ENCODE measurements around the gene NACC1.

Gene NACC1

DNA sequence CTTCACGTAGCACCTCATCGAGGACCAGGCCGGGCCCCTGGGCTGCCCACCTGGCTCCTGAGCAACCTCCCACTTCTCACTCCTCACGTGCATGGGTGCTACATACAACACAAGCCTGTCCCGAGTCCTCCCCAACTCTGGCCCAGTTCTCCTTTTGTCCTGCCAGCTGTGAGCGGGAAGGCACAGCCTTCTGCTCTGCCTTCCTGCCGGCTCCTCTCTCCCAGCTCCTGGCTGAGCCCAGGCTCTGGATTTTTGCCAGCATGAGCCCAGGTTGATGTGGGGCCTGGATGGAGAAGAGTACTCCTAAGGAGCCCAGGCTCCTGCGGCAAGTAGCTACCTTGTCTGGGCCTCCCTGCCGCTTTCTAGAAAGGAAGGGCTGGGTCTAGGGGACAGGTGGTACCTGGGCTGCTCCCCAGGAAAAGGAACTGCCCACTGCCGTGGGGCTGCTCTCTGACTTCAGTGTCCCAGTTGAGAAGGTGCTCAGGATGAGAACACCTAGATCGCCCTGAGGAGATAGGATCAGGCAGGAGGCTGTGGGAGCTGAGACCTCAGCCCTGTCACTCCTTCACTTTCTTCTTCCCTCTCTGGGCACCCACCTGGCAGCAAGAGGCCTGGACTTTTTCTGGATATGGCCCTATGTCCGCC, 39.0 kb upstream of the NACC1 start (continued):
- TF ChIP-seq ZNF335 (tag by site-specific recombination; conservative IDR thresholded peaks at IDR 0.05) (peak; percentile 29; the same call in 1 of the 2 replicates), ZNF404 (tag by site-specific recombination; IDR thresholded peaks at IDR 0.05) (no peak), ZNF776 (tag by site-specific recombination; IDR thresholded peaks at IDR 0.05; ENCODE audit: borderline replicate concordance) (no peak), SP7 (tag by site-specific recombination; IDR thresholded peaks at IDR 0.05) (no peak)

DNA sequence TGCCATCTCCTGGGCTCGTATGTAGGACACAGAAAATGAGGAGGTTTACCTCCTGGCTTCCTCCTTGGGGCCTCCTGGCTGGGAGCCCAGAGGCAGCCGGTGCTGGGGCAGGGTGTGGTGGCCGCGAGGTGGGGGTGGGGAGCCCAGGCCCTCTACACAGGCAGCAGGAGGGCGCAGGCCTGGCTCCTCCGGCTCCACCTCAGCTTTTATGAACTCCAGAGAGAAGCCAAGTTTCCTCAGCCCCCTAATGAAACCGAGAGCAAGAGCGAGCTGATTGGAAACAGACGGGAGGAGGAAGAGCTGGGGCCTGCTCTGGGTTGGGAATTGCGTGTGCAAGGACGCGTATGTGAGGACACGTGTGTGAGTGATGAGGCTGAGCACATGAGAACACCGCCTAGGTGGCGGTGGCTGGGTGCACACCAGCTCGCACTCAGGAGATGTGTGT, 38.5 kb upstream of the NACC1 start:
- peak overlapping the region; percentile 64 for H3K27ac ChIP-seq (ENCODE audit: extremely low read depth, low read depth, low read length)
- ChIA-PET POLR2A (interaction anchor here (1.1 to 2.1 kb wide), 3 partner anchors 19 to 94 kb away, joined by 3 to 6 read pairs (median 3); no protein-coding TSS in a partner anchor), CTCF (interaction anchor here (0.6 to 4.7 kb wide), 8 partner anchors 14 to 436 kb away, joined by 3 to 33 read pairs (median 9); no protein-coding TSS in a partner anchor)
- H3K4me3 ChIP-seq (ENCODE audit: low read depth, low read length) = no peak overlapping the region
- no peaks in the 10 kb centered on the region for H3K9me3 ChIP-seq (ENCODE audit: control insufficient read depth, insufficient read depth, low read depth, low read length)
- no peak for TF ChIP-seq ZNF416 (tag by site-specific recombination; IDR thresholded peaks at IDR 0.05)
- peak; percentile 99 for TF ChIP-seq ZNF223 (tag by site-specific recombination; IDR thresholded peaks at IDR 0.05)
- no peak for TF ChIP-seq ZNF221 (tag by site-specific recombination; IDR thresholded peaks at IDR 0.05; ENCODE audit: borderline replicate concordance)
- 0 out of 2 replicates have a peak, but pooled peaks have one; percentile 1 for TF ChIP-seq ZNF335 (tag by site-specific recombination; conservative IDR thresholded peaks at IDR 0.05)
- peak; percentile 44; the same call in 1 of the 2 replicates for TF ChIP-seq ZNF423 (tag by site-specific recombination; IDR thresholded peaks at IDR 0.05)
- peak; percentile 41; the same call in 1 of the 2 replicates for TF ChIP-seq GLIS2 (tag by site-specific recombination; IDR thresholded peaks at IDR 0.05)
- peak; percentile 83 for TF ChIP-seq PATZ1 (tag by site-specific recombination; IDR thresholded peaks at IDR 0.05)
- TF ChIP-seq HOXC10 (CRISPR knock-in tag; IDR thresholded peaks at IDR 0.05) = no peak
- peak; percentile 33; the same call in 1 of the 2 replicates for TF ChIP-seq SP7 (tag by site-specific recombination; IDR thresholded peaks at IDR 0.05)
- no peak for TF ChIP-seq ZNF596 (tag by site-specific recombination; IDR thresholded peaks at IDR 0.05)
- TF ChIP-seq, protein P1, sequence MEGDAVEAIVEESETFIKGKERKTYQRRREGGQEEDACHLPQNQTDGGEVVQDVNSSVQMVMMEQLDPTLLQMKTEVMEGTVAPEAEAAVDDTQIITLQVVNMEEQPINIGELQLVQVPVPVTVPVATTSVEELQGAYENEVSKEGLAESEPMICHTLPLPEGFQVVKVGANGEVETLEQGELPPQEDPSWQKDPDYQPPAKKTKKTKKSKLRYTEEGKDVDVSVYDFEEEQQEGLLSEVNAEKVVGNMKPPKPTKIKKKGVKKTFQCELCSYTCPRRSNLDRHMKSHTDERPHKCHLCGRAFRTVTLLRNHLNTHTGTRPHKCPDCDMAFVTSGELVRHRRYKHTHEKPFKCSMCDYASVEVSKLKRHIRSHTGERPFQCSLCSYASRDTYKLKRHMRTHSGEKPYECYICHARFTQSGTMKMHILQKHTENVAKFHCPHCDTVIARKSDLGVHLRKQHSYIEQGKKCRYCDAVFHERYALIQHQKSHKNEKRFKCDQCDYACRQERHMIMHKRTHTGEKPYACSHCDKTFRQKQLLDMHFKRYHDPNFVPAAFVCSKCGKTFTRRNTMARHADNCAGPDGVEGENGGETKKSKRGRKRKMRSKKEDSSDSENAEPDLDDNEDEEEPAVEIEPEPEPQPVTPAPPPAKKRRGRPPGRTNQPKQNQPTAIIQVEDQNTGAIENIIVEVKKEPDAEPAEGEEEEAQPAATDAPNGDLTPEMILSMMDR (tag by site-specific recombination; IDR thresholded peaks at IDR 0.05) = peak; percentile 61
- peak; percentile 92 for TF ChIP-seq GLIS1 (tag by site-specific recombination; IDR thresholded peaks at IDR 0.05)
- 0 out of 2 replicates have a peak, but pooled peaks have one; percentile 15 for TF ChIP-seq PRDM4 (tag by site-specific recombination; IDR thresholded peaks at IDR 0.05)
- peak; percentile 88 for TF ChIP-seq KLF1 (tag by site-specific recombination; IDR thresholded peaks at IDR 0.05)
- TF ChIP-seq ZNF18 (tag by site-specific recombination; IDR thresholded peaks at IDR 0.05) = peak; percentile 68
- peak; percentile 71 for TF ChIP-seq ZIC2 (tag by site-specific recombination; IDR thresholded peaks at IDR 0.05)
- peak; percentile 14; the same call in 1 of the 2 replicates for TF ChIP-seq ZBTB20 (tag by site-specific recombination; IDR thresholded peaks at IDR 0.05)
- peak; percentile 48 for TF ChIP-seq ZNF600 (tag by site-specific recombination; IDR thresholded peaks at IDR 0.05)
- TF ChIP-seq YY2 (tag by site-specific recombination; IDR thresholded peaks at IDR 0.05) = no peak
- TF ChIP-seq ZNF23 (tag by site-specific recombination; IDR thresholded peaks at IDR 0.05; ENCODE audit: borderline replicate concordance) = no peak
- 0 out of 2 replicates have a peak, but pooled peaks have one; percentile 68 for TF ChIP-seq KLF7 (tag by site-specific recombination; IDR thresholded peaks at IDR 0.05; ENCODE audit: borderline replicate concordance)
- TF ChIP-seq ZBTB8A (tag by site-specific recombination; IDR thresholded peaks at IDR 0.05) = peak; percentile 57; the same call in 1 of the 2 replicates
- H3K36me3 ChIP-seq (ENCODE audit: control insufficient read depth in 2 of 2, insufficient read depth in 1 of 2, low read length in 2 of 2) = no peaks in the 10 kb centered on the region; a peak in 1 of 3 replicates
- peaks cover 14% of the 10 kb centered on the region for H3K4me1 ChIP-seq (ENCODE audit: control insufficient read depth, insufficient read depth, low read length)
